Ishikawa (cell line): ENCODE data around the gene NBPF3.

Experiments used
- CEBPB ChIP-seq: IDR thresholded peaks from 2 replicates; pipeline ENCODE4 v1.6.1; 2012
- CREB1 ChIP-seq: IDR thresholded peaks from 2 replicates; pipeline ENCODE4 v1.6.1; 2012; ENCODE audit warnings: low read depth
- EGR1 ChIP-seq: IDR thresholded peaks from 2 replicates; pipeline ENCODE4 v1.6.1; 2012
- EP300 ChIP-seq: IDR thresholded peaks from 2 replicates; pipeline ENCODE4 v1.6.1; 2012; ENCODE audit warnings: borderline replicate concordance
- FOXM1 ChIP-seq: IDR thresholded peaks from 2 replicates; pipeline ENCODE4 v1.6.1; 2012; ENCODE audit warnings: low read depth, borderline replicate concordance
- MAX ChIP-seq: IDR thresholded peaks from 2 replicates; pipeline ENCODE4 v1.6.1; 2012
- NFIC ChIP-seq: IDR thresholded peaks from 2 replicates; pipeline ENCODE4 v1.6.1; 2012
- RAD21 ChIP-seq: IDR thresholded peaks from 2 replicates; pipeline ENCODE4 v1.6.1; 2012; ENCODE audit warnings: low read depth
- REST ChIP-seq: IDR thresholded peaks from 2 replicates; pipeline ENCODE4 v1.6.1; 2012; ENCODE audit warnings: low read depth, mild to moderate bottlenecking
- TAF1 ChIP-seq: IDR thresholded peaks from 2 replicates; pipeline ENCODE4 v1.6.1; 2012; ENCODE audit warnings: low read depth, mild to moderate bottlenecking
- TCF12 ChIP-seq: IDR thresholded peaks from 2 replicates; pipeline ENCODE4 v1.6.1; 2012; ENCODE audit warnings: low read depth
- TEAD4 ChIP-seq: IDR thresholded peaks from 2 replicates; pipeline ENCODE4 v1.6.1; 2012
- USF1 ChIP-seq: IDR thresholded peaks from 2 replicates; pipeline ENCODE4 v1.6.1; 2012
- YY1 ChIP-seq: IDR thresholded peaks from 2 replicates; pipeline ENCODE4 v1.6.1; 2012; ENCODE audit warnings: low read depth
- ZBTB7A ChIP-seq: IDR thresholded peaks from 2 replicates; pipeline ENCODE4 v1.6.1; 2012; ENCODE audit warnings: low read depth

NBPF3 gene

GRCh38 chr1:21435646-21436487, 4.1 kb upstream of the NBPF3 start:
- no peak for TF ChIP-seq RAD21
- TF ChIP-seq TEAD4 = no peak
- TF ChIP-seq ZBTB7A = no peak
- no peak for TF ChIP-seq USF1
- TF ChIP-seq YY1 = no peak
- no peak for TF ChIP-seq EP300
- no peak for TF ChIP-seq REST
- TF ChIP-seq FOXM1 = no peak
- TF ChIP-seq TCF12 = no peak
- TF ChIP-seq CREB1 = no peak
- TF ChIP-seq MAX = no peak
- TF ChIP-seq NFIC = no peak
- no peak for TF ChIP-seq CEBPB
- no peak for TF ChIP-seq EGR1
- no peak for TF ChIP-seq TAF1

GRCh38 chr1:21436488-21437340, 3.2 kb upstream of the NBPF3 start:
- TF ChIP-seq ZBTB7A (no peak), CREB1 (no peak), TEAD4 (no peak), RAD21 (no peak), EP300 (no peak), CEBPB (no peak), TAF1 (no peak), REST (no peak), MAX (no peak), YY1 (no peak), TCF12 (no peak)

- TF ChIP-seq REST = no peak
- no peak for TF ChIP-seq ZBTB7A
- TF ChIP-seq TAF1 = no peak
- no peak for TF ChIP-seq YY1
- no peak for TF ChIP-seq NFIC
- TF ChIP-seq USF1 = no peak
- TF ChIP-seq EGR1 = no peak
- no peak for TF ChIP-seq MAX
- TF ChIP-seq TEAD4 = no peak
- no peak for TF ChIP-seq EP300
These were observed 2.6 kb upstream of the NBPF3 start for GRCh38 chr1:21437341-21437640.

GRCh38 chr1:21439345-21439720, 604 bp upstream of the NBPF3 start:
- TF ChIP-seq REST = no peak
- no peak for TF ChIP-seq TEAD4
- no peak for TF ChIP-seq TCF12
- TF ChIP-seq EP300 = no peak
- no peak for TF ChIP-seq CEBPB
- no peak for TF ChIP-seq MAX
- no peak for TF ChIP-seq NFIC
- TF ChIP-seq RAD21 = no peak
- TF ChIP-seq TAF1 = no peak
- no peak for TF ChIP-seq USF1
- no peak for TF ChIP-seq FOXM1
- TF ChIP-seq EGR1 = no peak
- no peak for TF ChIP-seq YY1
- no peak for TF ChIP-seq CREB1
- no peak for TF ChIP-seq ZBTB7A
